Measurements from ENCODE around the gene ACE.

DNA sequence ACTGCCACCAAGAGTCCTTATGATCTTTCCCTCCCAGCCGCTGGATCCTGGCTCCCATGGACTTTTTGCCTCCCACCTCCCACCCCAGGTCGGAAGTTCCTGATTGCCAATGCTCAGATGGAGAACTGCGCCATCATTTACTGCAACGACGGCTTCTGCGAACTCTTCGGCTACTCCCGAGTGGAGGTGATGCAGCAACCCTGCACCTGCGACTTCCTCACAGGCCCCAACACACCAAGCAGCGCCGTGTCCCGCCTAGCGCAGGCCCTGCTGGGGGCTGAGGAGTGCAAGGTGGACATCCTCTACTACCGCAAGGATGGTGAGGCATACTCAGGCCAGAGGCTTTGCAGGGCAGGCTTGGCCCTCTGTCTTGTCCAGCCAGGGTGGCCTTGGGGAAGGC, 47.2 kb downstream of the ACE start:
- TF ChIP-seq, protein P1, sequence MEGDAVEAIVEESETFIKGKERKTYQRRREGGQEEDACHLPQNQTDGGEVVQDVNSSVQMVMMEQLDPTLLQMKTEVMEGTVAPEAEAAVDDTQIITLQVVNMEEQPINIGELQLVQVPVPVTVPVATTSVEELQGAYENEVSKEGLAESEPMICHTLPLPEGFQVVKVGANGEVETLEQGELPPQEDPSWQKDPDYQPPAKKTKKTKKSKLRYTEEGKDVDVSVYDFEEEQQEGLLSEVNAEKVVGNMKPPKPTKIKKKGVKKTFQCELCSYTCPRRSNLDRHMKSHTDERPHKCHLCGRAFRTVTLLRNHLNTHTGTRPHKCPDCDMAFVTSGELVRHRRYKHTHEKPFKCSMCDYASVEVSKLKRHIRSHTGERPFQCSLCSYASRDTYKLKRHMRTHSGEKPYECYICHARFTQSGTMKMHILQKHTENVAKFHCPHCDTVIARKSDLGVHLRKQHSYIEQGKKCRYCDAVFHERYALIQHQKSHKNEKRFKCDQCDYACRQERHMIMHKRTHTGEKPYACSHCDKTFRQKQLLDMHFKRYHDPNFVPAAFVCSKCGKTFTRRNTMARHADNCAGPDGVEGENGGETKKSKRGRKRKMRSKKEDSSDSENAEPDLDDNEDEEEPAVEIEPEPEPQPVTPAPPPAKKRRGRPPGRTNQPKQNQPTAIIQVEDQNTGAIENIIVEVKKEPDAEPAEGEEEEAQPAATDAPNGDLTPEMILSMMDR (IDR thresholded peaks at IDR 0.05 in 8 of 11, conservative IDR thresholded peaks at IDR 0.05 in 3 of 11): no peak
- no peak for TF ChIP-seq POLR2AphosphoS5 (IDR thresholded peaks at IDR 0.05)

Measured in spleen (tissue), 7 donors.